Stromal cell of bone marrow (primary cell): Measurements from ENCODE around the gene APEX2.
A peak's percentile ranks its signal among the peaks of the same experiment; 100 is the strongest.
"Not testable (repeated sequence)": the region's sequence is repeated elsewhere in the genome, so short reads cannot be mapped to it uniquely, and the experiment has no call there.

Experiments
- DNase-seq: peaks from one replicate; pipeline ENCODE4 v3.0.0-alpha.2; 2012; ENCODE audit warnings: low read depth

APEX2 gene, protein sequence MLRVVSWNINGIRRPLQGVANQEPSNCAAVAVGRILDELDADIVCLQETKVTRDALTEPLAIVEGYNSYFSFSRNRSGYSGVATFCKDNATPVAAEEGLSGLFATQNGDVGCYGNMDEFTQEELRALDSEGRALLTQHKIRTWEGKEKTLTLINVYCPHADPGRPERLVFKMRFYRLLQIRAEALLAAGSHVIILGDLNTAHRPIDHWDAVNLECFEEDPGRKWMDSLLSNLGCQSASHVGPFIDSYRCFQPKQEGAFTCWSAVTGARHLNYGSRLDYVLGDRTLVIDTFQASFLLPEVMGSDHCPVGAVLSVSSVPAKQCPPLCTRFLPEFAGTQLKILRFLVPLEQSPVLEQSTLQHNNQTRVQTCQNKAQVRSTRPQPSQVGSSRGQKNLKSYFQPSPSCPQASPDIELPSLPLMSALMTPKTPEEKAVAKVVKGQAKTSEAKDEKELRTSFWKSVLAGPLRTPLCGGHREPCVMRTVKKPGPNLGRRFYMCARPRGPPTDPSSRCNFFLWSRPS

GRCh38 chrX:54999717-55000598 is at the start of gene APEX2:
APEX2 (plus strand) TSS chrX:55000363; CDS start chrX:55000423, 60 bp downstream.
- peak; percentile 86 for DNase-seq

- no peak for DNase-seq
Observed at GRCh38 chrX:54950730-54951375, 49.3 kb upstream of the APEX2 start.

- no peak for DNase-seq
Observed at GRCh38 chrX:54961750-54962149, 38.4 kb upstream of the APEX2 start.

DNA sequence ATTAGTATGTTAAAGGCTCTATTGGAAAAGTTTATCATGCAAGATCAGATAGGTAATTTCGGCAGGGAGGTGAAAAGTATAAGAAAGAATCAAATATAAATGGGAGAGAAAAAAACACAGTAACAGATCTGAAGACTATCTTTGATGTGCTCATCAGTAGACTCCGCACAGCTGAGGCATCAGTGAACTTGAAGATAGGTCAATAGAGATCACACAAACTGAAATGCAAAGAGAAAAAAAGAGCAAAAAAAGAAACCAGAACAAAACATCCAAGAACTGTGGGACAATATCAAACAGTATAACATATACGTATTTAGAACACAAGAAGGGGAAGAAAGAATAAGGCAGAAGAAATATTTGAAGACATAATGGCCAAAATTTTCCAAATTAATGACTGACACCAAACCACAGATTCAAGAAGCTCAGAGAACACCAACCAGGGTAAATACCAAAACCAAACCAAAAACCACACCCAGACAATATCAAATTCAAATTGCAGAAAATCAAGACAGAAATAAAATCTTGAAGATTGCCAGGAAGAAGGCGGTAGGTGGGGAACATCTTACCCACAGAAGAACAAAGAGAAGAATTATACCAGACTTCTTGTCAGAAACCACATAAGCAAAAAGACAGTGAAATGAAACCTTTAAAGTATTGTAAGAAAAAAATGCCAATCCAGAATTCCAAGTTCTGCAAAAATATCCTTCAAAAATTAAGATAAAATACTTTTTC is 35.2 kb upstream of the APEX2 start:
- no peak for DNase-seq

DNA sequence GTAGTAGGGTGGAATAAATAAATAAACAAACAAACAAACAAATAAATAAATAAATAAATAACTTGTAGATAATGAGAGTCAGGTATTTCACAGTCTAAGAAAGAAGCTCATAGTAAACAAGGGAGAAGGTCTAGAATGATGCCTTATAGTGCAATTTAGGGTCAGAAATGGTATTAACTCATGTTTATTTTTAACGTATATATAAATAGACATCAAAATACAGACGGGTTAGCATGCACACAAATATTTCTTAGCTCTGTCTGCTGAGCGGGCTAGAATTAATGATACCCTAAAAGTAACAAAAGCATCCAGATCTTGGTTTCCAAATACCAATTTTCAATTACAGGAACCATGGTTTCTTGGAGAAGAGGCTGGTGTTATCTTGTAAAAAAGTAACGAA is 22.8 kb upstream of the APEX2 start:
- DNase-seq = no peak

DNA sequence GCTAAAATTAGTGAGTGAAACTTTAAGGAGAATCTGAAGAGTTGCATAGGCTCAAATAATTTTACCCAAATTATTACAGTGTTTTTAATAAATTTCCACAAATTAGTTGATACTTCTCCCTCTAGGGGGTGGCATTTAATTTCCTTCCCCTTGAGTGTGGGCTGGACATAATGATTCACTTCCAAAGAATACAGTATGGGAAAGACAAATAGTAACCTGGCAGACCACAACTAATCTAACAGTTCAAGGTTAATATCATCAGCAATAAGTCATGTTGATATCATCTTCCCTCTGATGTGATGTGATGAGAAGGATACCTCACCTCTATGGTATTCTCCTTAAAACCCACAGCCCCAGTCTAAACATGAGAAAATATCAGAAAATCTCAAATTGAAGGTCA is 21.7 kb upstream of the APEX2 start:
- DNase-seq = no peak

DNA sequence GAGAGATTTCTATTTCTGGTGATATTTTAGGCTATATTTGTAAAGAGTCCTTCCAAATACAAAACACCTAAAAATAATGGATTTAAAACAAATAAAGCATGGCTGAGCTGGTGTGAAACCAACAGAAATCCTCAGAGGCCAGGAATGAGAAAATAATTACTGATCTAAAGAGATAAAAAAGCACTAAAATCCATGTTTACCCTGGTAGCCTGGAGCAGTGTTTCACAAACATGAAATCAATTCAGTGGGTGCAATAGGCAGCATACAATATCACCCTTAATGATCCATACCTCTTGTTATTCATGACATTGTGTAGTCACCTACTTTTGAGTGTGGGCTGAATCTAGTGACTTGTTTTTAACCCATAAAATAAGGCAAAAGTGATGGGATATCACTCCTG is 20.7 kb upstream of the APEX2 start:
- no peak for DNase-seq

- DNase-seq = no peak
Observed at GRCh38 chrX:54980334-54980733, 19.8 kb upstream of the APEX2 start.

GRCh38 chrX:54983306-54983705 is 16.9 kb upstream of the APEX2 start:
- DNase-seq = not testable (repeated sequence)

DNA sequence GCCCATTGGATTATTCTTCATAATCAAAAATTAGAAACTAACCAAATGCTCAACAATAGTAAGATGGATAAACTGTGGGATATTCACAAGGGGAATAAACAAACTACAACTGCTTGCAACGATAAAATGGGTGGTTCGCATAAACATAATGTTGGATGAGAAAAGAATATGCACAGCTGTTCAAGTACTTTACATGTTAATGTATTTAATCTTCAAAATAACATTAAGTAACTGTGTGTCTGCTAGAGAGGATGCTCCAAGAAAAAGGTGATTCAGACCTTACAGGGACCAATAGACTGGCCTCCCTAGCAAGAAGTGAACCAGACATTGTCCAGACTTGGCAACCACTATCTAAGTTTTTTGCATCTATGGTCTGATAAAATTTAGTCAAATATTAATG is 8.5 kb upstream of the APEX2 start:
- no peak for DNase-seq

DNA sequence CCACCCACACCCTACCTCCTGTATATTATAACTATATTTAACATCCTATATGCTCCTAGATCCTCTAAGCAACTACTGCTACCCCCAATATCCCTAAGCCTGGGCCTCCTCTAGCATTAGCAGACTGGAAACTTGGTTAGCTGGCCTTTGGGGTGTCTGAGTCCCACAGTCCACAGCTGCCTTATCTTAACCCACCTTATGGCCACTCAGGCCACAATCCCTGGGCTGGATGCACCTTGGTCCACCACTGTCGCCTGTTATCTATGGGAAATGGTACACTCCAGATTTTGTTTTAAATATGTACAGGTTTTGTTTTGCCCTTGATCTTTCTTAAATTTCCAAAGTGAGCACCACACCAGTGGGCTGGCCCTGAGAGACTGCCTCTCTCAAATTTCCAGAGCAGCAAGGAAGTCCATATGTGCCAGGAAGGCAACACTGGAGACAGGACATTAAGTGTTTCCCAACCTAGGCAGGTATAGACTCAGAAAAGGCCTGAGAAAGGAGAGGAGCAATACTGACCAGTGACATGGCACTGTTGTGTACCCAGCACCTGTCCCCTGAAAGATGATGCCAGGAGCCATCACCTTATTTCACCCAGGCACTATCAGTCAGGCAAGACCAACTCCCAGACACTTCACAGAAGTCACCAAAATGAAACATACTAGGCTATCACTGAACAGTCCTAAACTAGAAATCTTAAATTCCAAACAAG is 7.1 kb upstream of the APEX2 start:
- no peak for DNase-seq

DNA sequence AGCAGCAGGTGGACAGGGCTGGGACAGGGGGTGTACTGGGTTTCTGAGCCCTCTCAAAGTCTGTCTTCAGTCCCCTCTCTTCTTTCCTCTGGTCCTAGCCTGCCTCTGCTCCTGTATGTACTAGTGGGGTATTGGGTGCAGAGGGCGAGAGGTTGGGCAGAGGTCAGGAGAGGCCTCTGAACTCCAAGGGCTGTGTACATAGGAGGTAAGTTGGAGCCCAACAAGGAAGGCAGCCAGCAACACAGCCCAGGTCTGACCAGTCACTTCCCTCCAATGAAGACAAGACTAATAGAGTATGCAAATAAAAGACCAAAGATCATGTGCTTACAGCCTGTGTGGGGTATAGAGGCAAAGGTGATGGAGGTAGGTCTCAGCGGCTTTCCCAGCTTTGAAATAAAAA is 6.1 kb upstream of the APEX2 start, which contains the start of gene PFKFB1:
Gene PFKFB1, minus strand, starts transcription at position 90 of the 400 bp plus-strand sequence. CDS start 181 bp downstream, outside the sequence.
- DNase-seq = no peak

GRCh38 chrX:54994668-54995351 is 5.4 kb upstream of the APEX2 start:
- no peak for DNase-seq

- DNase-seq = no peak
Observed at GRCh38 chrX:54995621-54996020, 4.5 kb upstream of the APEX2 start.

DNA sequence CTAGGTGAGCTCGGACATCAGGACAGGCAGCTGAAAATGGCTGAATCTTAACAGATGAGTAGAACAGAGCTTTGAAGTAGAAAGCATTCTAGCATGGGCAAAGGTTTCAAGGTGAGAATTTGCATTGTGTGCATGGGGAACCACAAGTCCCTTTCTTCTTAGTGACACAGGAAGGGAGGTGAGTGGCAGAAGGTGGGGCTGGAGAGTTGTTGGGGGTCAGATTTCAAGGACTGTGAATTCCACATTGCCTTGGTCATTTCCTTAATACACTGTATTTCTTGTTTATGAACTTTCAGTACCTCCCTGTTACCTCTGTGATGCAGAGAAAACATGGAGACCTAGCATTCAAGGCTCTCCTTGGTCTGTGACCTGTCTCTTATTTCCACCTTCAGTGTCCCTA is 4.1 kb downstream of the APEX2 start:
- DNase-seq = no peak

DNA sequence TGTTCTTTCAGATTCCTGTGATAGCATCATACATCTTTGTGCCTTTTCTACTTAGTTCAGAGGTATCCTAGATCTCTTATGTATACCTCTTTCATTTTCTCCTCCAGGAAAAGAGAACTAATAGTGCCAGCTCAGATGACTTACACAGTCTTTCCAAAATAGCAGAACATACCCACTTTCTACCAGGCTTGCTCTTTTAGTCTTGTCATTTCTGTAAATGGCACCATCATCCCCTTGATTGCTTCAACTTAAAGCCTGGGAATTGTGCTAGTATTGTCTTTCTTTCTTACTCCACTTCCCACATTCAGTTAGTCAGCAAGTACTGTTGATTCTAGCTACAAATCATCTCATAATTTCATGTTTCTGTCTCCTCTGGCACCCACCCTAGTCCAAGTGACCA is 5.1 kb downstream of the APEX2 start:
- no peak for DNase-seq

- DNase-seq = no peak
Observed at GRCh38 chrX:55006827-55007621, 6.9 kb downstream of the APEX2 start.

DNA sequence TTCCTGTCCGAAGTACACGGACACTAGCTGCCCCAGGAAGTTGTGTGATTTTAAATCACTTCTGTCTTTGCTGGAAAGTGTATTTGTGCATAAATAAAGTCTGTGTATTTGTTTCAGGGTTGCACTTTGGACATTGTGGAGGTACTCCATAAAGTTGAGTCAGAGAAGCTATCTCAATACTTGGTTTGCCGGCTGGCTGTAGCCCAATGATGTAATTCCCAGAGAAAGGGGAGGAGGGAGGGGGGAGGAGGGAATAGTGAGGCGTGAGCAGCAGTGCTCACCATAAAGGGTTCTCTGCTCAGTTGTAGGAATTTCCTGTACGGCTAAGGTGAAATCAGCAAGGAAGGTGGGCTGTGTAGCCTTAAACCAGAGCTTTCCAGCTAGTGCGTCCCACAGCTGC is 7.5 kb downstream of the APEX2 start:
- peak; percentile 40 for DNase-seq

DNA sequence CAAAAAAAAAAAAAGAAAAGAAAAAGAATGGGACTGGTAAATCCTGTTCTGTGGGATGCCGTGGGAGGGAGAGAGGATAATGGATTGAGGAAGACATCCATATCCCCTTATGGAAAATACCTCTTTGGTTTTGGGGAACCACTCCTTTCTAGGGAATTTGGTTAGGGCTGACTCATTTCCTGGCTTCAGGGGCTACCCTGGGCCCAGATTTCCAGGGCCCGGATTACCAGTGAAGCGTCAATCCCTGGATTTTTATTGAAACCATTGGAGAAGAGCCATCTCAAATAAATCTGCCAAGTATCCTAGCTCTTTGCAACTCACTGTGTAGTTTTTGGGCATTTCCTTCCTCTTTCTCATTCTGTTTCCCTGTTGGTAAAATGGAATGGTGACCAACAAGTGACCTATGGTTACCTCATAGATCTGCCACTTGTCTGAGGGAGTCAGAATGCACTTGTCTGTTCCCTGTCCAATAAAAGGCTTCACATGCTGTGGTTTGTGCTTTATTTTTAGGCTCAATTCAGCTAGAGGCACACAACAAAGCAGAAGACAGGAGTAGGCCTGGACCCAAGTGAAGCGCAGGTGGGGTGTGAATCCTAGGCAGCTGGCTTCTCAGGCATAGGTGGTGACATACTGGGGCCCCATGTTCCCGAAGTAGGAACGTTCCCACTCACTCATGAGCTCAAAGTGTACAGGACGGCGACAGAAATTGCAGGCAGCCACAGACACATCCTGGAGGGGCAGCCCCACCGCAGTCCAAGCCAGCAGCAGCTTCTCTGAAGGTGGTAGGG is 8.6 kb downstream of the APEX2 start:
- DNase-seq = peak; percentile 40
